Adrenal gland (tissue), 12 donors: ENCODE data around the gene STOM. TPM values are rescaled to one million over a fixed set of nuclear protein-coding genes. Genes with fewer than 3 reads are reported as not detected.
"Not testable (repeated sequence)": the region's sequence is repeated elsewhere in the genome, so short reads cannot be mapped to it uniquely, and the experiment has no call there.

Experiments used
- DNase-seq, 7 donors: peaks; one replicate each; pipeline ENCODE4 v3.0.0-alpha.2; 2019 to 2020
- H3K27ac ChIP-seq, 5 donors: fragments of 200-600 bp; sonication (generic) in 4 of 5; 1 replicate in 3 of 5; 2 replicates in 2 of 5; pipeline versions ENCODE4 v1.5.1 to v1.8.0; 2016 to 2020; ENCODE audit warnings: mild to moderate bottlenecking in 1 of 5
- H3K27me3 ChIP-seq: fragments of 200-600 bp; 2 replicates; pipeline ENCODE4 v1.8.0; 2021
- H3K36me3 ChIP-seq, 2 donors: fragments of 200-600 bp; replicated peaks in 1 of 2; 1 replicate in 1 of 2; 2 replicates in 1 of 2; pipeline versions ENCODE4 v1.5.1 to v1.8.0; 2018 to 2022
- H3K4me1 ChIP-seq, 2 donors: fragments of 200-600 bp; replicated peaks in 1 of 2; 1 replicate in 1 of 2; 2 replicates in 1 of 2; pipeline versions ENCODE4 v1.5.1 to v1.8.0; 2018 to 2021
- H3K4me3 ChIP-seq, 4 donors: fragments of 200-600 bp; sonication (generic) in 3 of 4; one replicate each; pipeline ENCODE4 v1.5.1; 2016 to 2018
- H3K9me3 ChIP-seq, 3 donors: fragments of 200-600 bp; sonication (generic) in 1 of 3; replicated peaks in 1 of 3; 1 replicate in 2 of 3; 2 replicates in 1 of 3; pipeline versions ENCODE4 v1.5.1 to v1.8.0; 2016 to 2021
- CTCF ChIP-seq, 6 experiments: fragments of 450-650 bp in 4 of 6; fragments of 200-600 bp in 2 of 6; sonication (generic) in 1 of 6; IDR thresholded peaks; 1 replicate in 5 of 6; 2 replicates in 1 of 6; pipeline versions ENCODE4 v1.5.1 to v1.8.0; 2016 to 2021; ENCODE audit warnings: antibody characterized with exemption in 6 of 6, mild to moderate bottlenecking in 2 of 6, moderate library complexity in 1 of 6
- POLR2A ChIP-seq, 2 donors: fragments of 450-650 bp; IDR thresholded peaks; one replicate each; pipeline ENCODE4 v1.6.1; 2017; ENCODE audit warnings: antibody characterized with exemption in 2 of 2, mild to moderate bottlenecking in 2 of 2, moderate library complexity in 1 of 2
- WGBS, 4 donors: extraction: QIAGEN DNeasy Blood & Tissue Kit in 2 of 4; methylation state at CpG; one replicate each; pipeline versions ENCODE4 v1.1.5 to v1.1.7; 2013 to 2017; 5-methylcytosine and 5-hydroxymethylcytosine counted together
- intact Hi-C, 2 donors: fragments of 100-400 bp; cut with DNase I; formaldehyde crosslinking; loops; one replicate each; pipeline versions ENCODE4 v1.14.1 to v1.15.0; 2022 to 2023
- polyA plus RNA-seq, 3 donors: library from polyadenylated mRNA; stranded (reverse); fragments of 200-250 nt in 2 of 3; fragments of 350-450 nt in 1 of 3; fragmentation: Illumina TruSeq in 1 of 3; extraction: RNeasy Lipid Tissue Mini Kit (QIAGEN cat#74804) in 1 of 3; gene quantifications; one replicate each; pipeline ENCODE4 v1.2.3, GENCODE V29; 2013 to 2014
- total RNA-seq, 9 donors: library from RNA; depleted of rRNA in 4 of 9; stranded (reverse); fragments of >200 nt in 4 of 9; fragments of 120-200 nt in 1 of 9; fragmentation: NEBNext Ultra II Directional in 1 of 9; extraction: Animal tissue kit (Norgen Biotek cat#: 25700) in 1 of 9; gene quantifications; one replicate each; pipeline versions ENCODE4 v1.1.0 to v1.2.4, GENCODE V29; 2013 to 2023
- donor health status: healthy with polysubstance abuse.
- donor health status: Bipolar disorder and iron deficiency.
- donor health status: DM: yes; HTN: yes; CAD: no.
- donor health status: DM: no; HTN: no; CAD: no.
- donor health status: DM: no; HTN: no; CAD: no.
- donor health status: DM: yes; HTN: yes; CAD: no.

The STOM gene
- total and polyA plus RNA-seq, 12 donors, result 104 to 427 (median 211) TPM

GRCh38 chr9:121294866-121295661 is 75.0 kb downstream of the STOM start:
- Histone ChIP-seq H3K27me3 (no peaks in the 10 kb centered on the region), H3K36me3 (no peaks in the 10 kb centered on the region), H3K4me3 (no peak overlapping the region), H3K9me3 (no peaks in the 10 kb centered on the region), H3K4me1 (peaks cover 17 to 65% of the 10 kb centered on the region in 2 donors), H3K27ac (peak overlapping the region in 2 of 5 donors; percentile 40 to 81)
- 80 to 87% (median 83%) methylated on average over 13 of the region's 13 CpGs for WGBS, 4 donors
- intact Hi-C loops, result no loop called here
- TF ChIP-seq CTCF (IDR thresholded peaks at IDR 0.05), result no peak
- TF ChIP-seq POLR2A (IDR thresholded peaks at IDR 0.05), result no peak
- DNase-seq, result peak in 1 of 7 donors; percentile 60

DNA sequence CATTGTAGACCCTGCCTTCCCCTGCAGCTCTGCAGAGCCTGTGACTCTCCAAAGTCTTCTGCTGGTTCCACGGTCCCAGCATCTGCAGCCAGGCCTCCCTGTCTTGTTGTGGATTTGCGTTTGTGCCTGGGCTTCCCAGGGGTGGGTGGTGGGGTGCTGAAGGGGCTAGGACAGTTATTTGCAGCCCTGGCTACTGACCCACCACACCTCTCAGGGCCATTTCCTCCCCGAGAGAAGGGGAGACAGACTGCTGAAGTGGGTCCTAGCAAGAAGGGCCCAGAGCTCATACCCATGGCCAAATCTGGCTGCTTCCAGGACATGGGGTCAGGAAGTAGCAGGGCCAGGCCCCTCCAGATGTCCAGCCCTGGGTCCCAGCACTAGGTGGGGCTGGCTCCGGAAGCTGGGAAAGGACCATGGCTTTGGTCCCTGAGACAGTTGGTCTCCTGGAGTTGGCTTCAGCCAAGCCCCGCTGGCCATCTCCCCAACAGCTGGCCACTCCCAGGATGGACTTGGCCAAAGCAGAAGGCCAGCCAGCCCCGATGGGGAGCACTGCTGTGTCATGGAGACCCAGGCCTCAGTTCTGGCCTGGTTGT is 75.8 kb downstream of the STOM start:
- intact Hi-C loops, result no loop called here
- DNase-seq, result no peak
- Histone ChIP-seq H3K36me3 (no peaks in the 10 kb centered on the region), H3K9me3 (no peaks in the 10 kb centered on the region), H3K27me3 (no peaks in the 10 kb centered on the region), H3K4me1 (peaks cover 23 to 68% of the 10 kb centered on the region in 2 donors), H3K27ac (peak overlapping the region in 2 of 5 donors; percentile 18 to 81), H3K4me3 (no peak overlapping the region)
- no peak for TF ChIP-seq POLR2A (IDR thresholded peaks at IDR 0.05)
- no peak for TF ChIP-seq CTCF (IDR thresholded peaks at IDR 0.05)
- 64 to 100% (median 83%) methylated on average over 4 to 6 of the region's 6 CpGs for WGBS, 4 donors

DNA sequence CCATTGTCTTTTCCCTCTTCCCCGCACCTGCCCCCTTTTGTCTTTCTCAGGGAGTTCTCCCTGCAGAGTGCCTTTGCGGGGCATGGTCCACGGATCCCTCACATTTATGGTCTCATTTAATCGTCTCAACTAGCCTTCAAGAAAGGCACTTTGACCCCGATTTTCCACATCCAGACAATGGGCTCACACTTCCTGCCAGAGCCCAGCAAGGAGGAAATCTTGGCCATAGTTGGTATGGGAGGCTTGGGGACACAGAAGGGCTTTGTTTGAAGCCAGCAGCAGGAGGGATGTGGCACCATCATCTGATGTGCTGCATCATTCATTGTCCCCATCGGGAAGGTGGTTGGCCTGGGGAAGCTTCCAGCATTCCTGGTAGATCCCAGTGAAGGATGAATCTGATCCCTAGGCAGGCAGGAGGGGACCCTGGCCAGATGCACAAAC is 77.2 kb downstream of the STOM start:
- H3K27me3 ChIP-seq, result no peaks in the 10 kb centered on the region
- no peak for TF ChIP-seq CTCF (IDR thresholded peaks at IDR 0.05)
- no peak for TF ChIP-seq POLR2A (IDR thresholded peaks at IDR 0.05)
- intact Hi-C loops, result no loop called here
- 81 to 87% (median 83%) methylated on average over 5 to 6 of the region's 6 CpGs for WGBS, 4 donors
- no peak overlapping the region for H3K27ac ChIP-seq
- no peak for DNase-seq
- no peak overlapping the region for H3K4me3 ChIP-seq
- peaks cover 38 to 68% of the 10 kb centered on the region in 2 donors for H3K4me1 ChIP-seq
- H3K36me3 ChIP-seq, result no peaks in the 10 kb centered on the region
- H3K9me3 ChIP-seq, result no peaks in the 10 kb centered on the region

GRCh38 chr9:121292051-121292450 is 78.0 kb downstream of the STOM start:
- intact Hi-C loops, result no loop called here
- no peak overlapping the region for H3K27ac ChIP-seq
- WGBS, 4 donors, result 83 to 100% (median 88%) methylated on average over 1 of the region's 1 CpG
- no peaks in the 10 kb centered on the region for H3K36me3 ChIP-seq
- peaks cover 45 to 69% of the 10 kb centered on the region in 2 donors for H3K4me1 ChIP-seq
- TF ChIP-seq CTCF (IDR thresholded peaks at IDR 0.05), result no peak
- no peak for TF ChIP-seq POLR2A (IDR thresholded peaks at IDR 0.05)
- H3K27me3 ChIP-seq, result no peaks in the 10 kb centered on the region
- H3K4me3 ChIP-seq, result no peak overlapping the region
- no peaks in the 10 kb centered on the region for H3K9me3 ChIP-seq
- no peak for DNase-seq

DNA sequence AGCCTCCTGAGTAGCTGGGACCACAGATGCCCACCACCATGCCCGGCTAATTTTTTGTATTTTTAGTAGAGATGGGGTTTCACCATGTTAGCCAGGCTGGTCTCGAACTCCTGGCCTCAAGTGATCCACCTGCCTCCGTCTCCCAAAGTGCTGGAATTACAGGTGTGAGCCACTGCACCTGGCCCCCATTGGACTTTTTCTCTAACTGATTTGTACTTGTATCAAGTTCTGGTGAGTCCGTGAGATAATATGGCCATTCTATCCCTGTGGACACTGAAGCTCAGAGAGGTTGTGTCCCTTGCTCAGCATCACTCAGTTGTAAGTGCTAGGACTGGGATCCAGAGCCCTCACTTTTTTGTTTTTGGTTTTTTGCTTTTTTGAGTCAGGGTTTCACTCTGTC is 78.5 kb downstream of the STOM start:
- H3K4me3 ChIP-seq, H3K36me3 ChIP-seq, H3K9me3 ChIP-seq, H3K27me3 ChIP-seq, intact Hi-C loops, DNase-seq, H3K27ac ChIP-seq: not testable (repeated sequence)
- 69 to 93% (median 77%) methylated on average over 4 of the region's 4 CpGs for WGBS, 4 donors
- H3K4me1 ChIP-seq, result peaks cover 50 to 69% of the 10 kb centered on the region in 2 donors
